NCI-H1417 (cell line): Measurements from ENCODE around the gene ZGPAT.
A peak's percentile ranks its signal among the peaks of the same experiment; 100 is the strongest.
"Not testable (repeated sequence)": the region's sequence is repeated elsewhere in the genome, so short reads cannot be mapped to it uniquely, and the experiment has no call there.

ENCODE experiments used
- DNase-seq, 3 experiments: peaks; one replicate each; lab custom pipeline; 2025; lab: John Stamatoyannopoulos, UW

Gene ZGPAT

GRCh38 chr20:63765082-63765873, 57.4 kb downstream of the ZGPAT start:
- no peak for DNase-seq

- no peak for DNase-seq
Measured at GRCh38 chr20:63765902-63766301, 58.1 kb downstream of the ZGPAT start.

GRCh38 chr20:63766695-63767426, 59.0 kb downstream of the ZGPAT start:
- no peak for DNase-seq

GRCh38 chr20:63767456-63767855, 59.6 kb downstream of the ZGPAT start:
- no peak for DNase-seq

- DNase-seq, result peak in 2 of 3 experiments; percentile 17 to 68
Measured at GRCh38 chr20:63767886-63768285, 60.0 kb downstream of the ZGPAT start.

GRCh38 chr20:63768591-63769515, 61.0 kb downstream of the ZGPAT start:
- DNase-seq, result no peak

GRCh38 chr20:63769891-63770474, 62.1 kb downstream of the ZGPAT start:
- no peak for DNase-seq

GRCh38 chr20:63771046-63771707, 63.3 kb downstream of the ZGPAT start:
- DNase-seq, result no peak

- DNase-seq, result no peak
Measured at GRCh38 chr20:63772781-63773518, 65.1 kb downstream of the ZGPAT start.

- DNase-seq, result no peak
Measured at GRCh38 chr20:63773571-63774241, 65.9 kb downstream of the ZGPAT start.

- no peak for DNase-seq
Measured at GRCh38 chr20:63774306-63774705, 66.5 kb downstream of the ZGPAT start.

- DNase-seq, result no peak
Measured at GRCh38 chr20:63775096-63775978, 67.5 kb downstream of the ZGPAT start.

GRCh38 chr20:63776875-63777274, 69.0 kb downstream of the ZGPAT start:
- DNase-seq, result not testable (repeated sequence)

- no peak for DNase-seq
Measured at GRCh38 chr20:63777614-63778013, 69.8 kb downstream of the ZGPAT start.

GRCh38 chr20:63778034-63778752, 70.4 kb downstream of the ZGPAT start:
- no peak for DNase-seq

GRCh38 chr20:63778857-63779256, 71.0 kb downstream of the ZGPAT start:
- DNase-seq, result no peak

- no peak for DNase-seq
Measured at GRCh38 chr20:63781181-63781580, 73.3 kb downstream of the ZGPAT start.

GRCh38 chr20:63782051-63782471, 74.2 kb downstream of the ZGPAT start:
- DNase-seq, result no peak
